CD4-positive, alpha-beta T cell treated with Interleukin-17A for 4 hours (primary cell): Measurements from ENCODE around the gene GPC3.
"Not testable (repeated sequence)": the region's sequence is repeated elsewhere in the genome, so short reads cannot be mapped to it uniquely, and the experiment has no call there.

Experiments
- DNase-seq: peaks from one replicate; pipeline ENCODE4 v3.0.0-alpha.2; 2020; ENCODE audit warnings: mixed read lengths

GPC3 gene

GRCh38 chrX:133923548-133923947, 61.8 kb downstream of the GPC3 start:
- DNase-seq = no peak

DNA sequence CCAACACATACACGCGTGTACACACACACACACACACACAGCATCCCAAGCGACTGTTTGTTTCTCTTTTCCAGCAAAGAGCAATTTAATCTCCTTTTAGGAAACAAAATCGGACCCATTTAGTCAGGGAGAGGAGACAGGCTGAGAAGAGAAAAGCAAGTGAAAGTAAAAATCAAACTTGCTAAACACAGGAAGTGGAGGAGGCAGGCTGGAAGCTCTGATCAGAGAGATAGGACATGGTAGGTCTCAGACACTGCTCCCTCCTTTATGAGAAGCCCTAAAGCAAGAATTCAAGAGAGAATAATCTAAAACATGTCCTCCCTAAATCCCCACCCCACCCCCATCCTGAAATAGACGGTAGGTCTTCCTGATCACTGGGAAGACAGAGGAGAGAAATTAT, 62.3 kb downstream of the GPC3 start:
- peak; percentile 36 for DNase-seq

- peak; percentile 5 for DNase-seq
Observed at GRCh38 chrX:133922390-133922771, 63.0 kb downstream of the GPC3 start.

- DNase-seq = peak; percentile 43
Observed at GRCh38 chrX:133921764-133922389, 63.5 kb downstream of the GPC3 start.

GRCh38 chrX:133921086-133921485, 64.3 kb downstream of the GPC3 start:
- no peak for DNase-seq

- no peak for DNase-seq
Observed at GRCh38 chrX:133918361-133918771, 67.0 kb downstream of the GPC3 start.

DNA sequence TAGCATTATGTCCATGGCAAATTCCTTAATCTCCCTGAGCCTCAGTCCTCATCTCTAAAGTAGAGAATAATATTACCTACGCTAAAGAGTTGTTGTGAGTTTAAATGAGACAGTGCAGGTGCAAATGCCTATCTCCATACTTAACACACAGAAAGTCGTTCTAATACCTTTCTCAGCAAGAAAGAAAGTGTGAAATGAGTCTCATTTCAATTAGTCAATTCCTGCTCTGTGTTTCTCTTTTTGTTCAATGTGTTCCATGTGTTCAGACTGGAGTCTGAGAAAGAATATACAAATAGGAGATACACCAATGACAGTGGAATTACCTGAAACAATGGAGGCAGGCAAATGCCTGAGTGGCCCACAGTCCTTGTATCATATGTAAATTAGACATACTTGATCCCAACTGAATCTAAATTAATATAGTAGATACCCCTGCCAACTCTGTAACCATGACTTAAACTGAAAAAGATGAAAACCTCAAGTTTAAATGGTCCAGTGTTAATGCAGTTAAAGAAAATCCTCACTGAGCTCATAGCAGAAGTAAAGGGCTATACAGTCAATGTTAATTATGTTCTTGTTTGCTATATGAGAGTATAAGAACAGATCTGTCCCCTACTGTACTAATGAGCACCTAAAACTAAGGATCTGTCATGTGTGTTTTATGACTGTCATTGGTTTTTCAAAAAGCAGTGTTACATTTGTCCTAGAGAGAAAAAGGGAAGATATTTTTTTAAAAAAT, 68.2 kb downstream of the GPC3 start:
- no peak for DNase-seq

DNA sequence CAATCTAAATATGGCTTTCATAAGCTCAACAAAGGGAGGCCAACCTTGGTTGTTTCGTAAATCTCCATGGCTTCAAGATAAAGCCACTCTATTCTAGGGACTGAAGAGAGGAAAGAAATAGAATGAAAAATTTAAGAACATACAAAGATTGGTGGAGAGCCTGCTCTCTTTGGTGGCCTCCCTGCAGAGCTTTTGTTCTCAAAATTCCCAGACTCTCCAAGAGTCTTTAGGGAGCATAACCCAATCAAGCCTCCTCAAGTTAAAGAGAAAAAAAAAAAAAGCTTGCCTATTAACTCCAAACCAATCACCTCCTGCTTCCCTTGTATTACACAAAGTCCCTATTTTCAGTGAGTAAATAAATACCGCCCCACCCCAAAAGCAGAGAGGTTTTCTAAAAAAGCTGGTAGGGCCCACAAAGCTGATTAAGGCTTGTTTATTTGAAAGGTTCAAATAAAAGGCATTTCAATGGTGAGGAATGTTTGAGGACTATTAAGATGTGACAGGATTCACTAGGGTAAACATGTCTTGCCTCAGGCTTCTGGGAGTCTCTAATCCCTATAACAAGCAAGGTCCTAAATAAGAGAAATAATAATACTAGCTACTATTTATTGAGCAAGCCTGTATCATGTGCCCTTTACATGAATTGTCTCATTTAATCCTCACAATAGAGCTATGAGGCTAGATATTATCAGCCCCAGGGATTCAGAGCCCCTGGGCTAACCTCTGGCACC, 71.6 kb downstream of the GPC3 start:
- DNase-seq = no peak

- DNase-seq = no peak
Observed at GRCh38 chrX:133913009-133913408, 72.4 kb downstream of the GPC3 start.

DNA sequence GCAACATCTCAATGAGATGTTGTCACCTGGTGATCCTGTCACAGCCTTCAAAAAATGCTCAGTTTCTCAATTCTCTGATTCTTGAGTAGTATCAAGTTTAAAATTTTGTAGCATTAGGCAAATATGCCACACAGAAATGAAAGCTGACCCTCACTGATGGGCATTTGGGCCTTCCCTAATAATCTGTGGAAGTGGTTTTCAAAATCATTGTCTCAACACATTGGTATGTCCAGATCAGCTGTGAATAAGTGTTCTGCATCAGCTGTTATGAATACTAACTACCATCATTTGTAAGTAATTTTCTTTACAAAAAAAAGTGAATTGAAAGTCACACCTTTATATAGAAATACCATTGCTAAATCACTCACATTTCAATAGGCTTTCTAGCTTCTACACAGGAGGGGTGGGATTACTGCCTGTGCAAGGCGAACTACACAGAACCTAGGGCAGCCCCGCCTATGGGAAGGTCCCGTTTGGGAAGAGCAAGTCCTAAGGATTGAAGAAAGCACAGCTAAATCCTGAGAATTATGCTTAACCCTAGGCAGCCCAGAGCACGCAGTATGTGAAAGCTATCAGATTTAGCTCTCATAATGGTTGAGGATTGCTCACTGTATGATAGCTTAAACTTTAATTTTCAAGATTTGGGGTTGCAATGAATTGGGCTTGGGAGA, 73.4 kb downstream of the GPC3 start:
- no peak for DNase-seq

DNA sequence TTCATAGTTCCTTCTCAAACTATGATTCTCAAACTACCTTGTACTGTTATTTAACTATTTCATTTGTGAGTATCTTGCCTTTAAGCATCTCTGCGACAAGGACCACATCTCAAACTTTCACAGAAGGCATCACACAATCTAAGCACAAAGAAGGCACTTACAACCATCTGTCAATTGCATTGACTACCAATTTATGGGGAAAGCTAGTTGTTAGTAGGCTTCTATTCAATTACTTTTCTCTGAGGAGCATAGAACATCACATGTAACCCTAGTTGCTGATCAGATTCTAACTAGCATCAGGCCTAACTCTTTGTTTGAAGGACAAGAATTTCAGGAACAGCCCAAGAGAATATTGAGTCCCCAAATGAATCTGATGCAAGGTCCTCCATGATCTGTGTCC, 74.9 kb downstream of the GPC3 start:
- DNase-seq = no peak

DNA sequence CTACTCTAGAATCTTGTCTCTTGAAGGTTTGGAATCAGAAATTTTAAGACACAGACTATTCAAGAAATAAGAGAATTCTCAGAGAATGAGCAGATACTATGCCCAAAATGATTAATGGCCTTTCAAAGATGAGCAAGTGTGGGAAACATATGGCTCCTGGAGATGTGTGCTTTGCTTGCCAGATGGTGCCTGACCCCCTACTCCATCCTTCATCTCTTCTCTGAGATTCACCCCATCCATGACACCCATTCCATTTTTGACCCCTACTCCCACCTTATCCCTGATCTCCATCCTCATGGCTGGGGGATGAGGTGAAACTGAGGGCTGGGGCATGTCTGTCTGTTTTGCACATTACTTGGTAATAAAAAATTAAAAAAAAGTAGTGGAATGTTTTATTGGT, 75.5 kb downstream of the GPC3 start:
- no peak for DNase-seq

- no peak for DNase-seq
Observed at GRCh38 chrX:133908223-133908955, 77.0 kb downstream of the GPC3 start.

DNA sequence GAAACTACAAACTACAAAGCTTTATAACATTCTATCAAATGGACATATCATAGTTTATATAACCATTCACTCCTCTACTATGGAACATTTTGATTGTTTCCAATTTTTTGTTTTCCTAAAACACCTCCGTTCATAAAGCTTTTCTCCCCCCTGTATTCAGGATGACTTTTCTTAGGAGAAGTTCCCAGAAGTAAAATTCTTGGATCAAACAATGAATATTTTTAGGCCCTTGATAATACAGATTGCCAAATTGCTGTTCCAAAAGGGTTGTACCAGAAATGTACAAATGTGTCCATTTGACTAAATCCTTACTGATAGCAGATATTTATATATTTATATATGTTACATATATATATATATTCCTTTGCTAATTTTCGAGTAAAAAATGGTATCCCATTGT, 77.8 kb downstream of the GPC3 start:
- DNase-seq = no peak

DNA sequence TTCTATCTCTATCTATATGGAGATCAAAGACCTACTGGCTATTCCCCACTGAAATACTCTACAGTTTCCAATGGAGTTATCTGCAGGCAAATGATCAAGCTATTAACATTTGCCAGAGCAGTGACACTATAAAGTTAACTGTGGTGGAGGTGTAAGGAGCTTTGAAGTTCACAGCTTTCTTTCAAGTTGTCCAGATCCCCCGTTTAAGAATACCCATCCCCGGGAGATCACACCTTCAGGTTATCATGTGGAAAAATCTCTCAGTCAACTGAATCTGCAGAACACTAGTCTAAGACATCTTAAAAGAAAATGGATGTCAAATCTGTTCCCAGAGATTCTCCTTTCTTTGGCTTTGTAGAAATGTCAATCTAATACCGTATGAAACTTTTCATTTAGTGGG, 80.1 kb downstream of the GPC3 start:
- no peak for DNase-seq

DNA sequence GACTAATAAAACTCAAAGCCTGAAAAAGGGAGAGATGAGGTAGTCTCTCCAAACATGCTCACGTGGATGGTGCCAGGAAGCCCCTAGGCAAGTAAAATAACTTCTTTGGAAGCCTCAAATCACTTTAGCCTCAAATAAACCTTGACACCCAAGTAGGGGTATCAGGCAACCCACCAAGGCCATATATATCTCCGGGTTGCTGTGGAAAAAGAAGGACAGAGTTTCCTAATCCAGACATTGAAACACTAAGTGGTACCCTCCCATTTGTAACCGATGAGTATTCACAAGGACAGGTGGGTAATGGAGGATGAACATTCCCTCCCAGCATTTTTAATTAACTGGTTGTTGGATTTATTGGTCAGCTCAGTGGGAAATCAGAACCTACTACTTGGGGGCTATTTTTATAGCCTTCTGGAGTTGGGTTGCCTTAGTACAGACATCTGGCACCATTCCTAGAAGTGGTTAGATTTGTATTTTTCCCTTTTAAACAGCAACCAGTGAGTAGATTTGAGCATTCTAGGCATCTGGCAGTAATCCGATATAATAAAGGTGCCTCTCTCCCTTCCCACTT, 87.7 kb downstream of the GPC3 start:
- DNase-seq = no peak

DNA sequence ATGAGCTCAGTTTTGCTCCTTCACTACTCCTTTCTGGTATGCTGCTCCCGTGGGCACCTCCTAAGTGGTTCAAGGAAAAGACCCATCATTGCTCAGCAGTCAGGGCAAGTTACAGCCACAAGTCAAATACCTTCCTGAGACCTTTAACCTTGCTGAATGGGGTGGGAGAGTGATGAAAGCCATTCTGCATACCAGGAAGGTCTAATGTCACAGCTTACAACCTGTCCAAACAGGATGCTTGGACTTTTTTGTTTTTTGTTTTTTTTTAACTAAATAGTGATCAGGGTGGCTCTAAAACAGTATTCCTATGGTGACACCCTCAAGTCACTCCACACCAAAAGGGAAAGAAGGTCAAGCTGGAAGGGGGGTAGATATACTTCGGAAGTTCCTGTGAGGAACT, 93.1 kb downstream of the GPC3 start:
- DNase-seq = no peak

- DNase-seq = no peak
Observed at GRCh38 chrX:133888984-133889383, 96.4 kb downstream of the GPC3 start.

GRCh38 chrX:133888084-133888483, 97.3 kb downstream of the GPC3 start:
- not testable (repeated sequence) for DNase-seq

GRCh38 chrX:133884430-133885394, 100.7 kb downstream of the GPC3 start:
- DNase-seq = no peak

GRCh38 chrX:133881893-133882292, 103.5 kb downstream of the GPC3 start:
- no peak for DNase-seq
